HEK293 (cell line): Measurements from ENCODE around the gene M6PR.

Experiments used
- CTCF ChIA-PET: fragments of 350-600 bp; formaldehyde crosslinking; extraction: SDS; loops from one replicate; lab custom pipeline; 2021; ENCODE audit warnings: antibody characterized with exemption; lab: Yijun Ruan, JAX
- POLR2A ChIA-PET: fragments of 300-600 bp; formaldehyde crosslinking; extraction: SDS; loops from one replicate; lab custom pipeline; 2020; ENCODE audit warnings: antibody characterized with exemption, inconsistent platforms; lab: Yijun Ruan, JAX
- H3K27ac ChIP-seq: fragments of 200-500 bp; sonication (Bioruptor generic); 2 replicates; pipeline ENCODE4 v1.5.1; 2014; ENCODE audit warnings: low read depth, low read length, control low read depth, inconsistent platforms; ENCODE audit errors: extremely low read depth
- H3K36me3 ChIP-seq, 2 experiments: fragments of 200-500 bp in 1 of 2; sonication (Bioruptor generic) in 1 of 2; 1 replicate in 1 of 2; 2 replicates in 1 of 2; pipeline ENCODE4 v1.5.1; 2014 to 2017; ENCODE audit warnings: inconsistent platforms in 2 of 2, low read length in 2 of 2; ENCODE audit not compliant: control insufficient read depth in 2 of 2, insufficient read depth in 1 of 2
- H3K4me1 ChIP-seq: fragments of 200-500 bp; sonication (Bioruptor generic); 2 replicates; pipeline ENCODE4 v1.5.1; 2014; ENCODE audit warnings: mild to moderate bottlenecking, low read length, inconsistent platforms; ENCODE audit not compliant: control insufficient read depth, insufficient read depth
- H3K4me3 ChIP-seq: 2 replicates; pipeline ENCODE4 v1.5.1; 2011; ENCODE audit warnings: low read depth, mild to moderate bottlenecking, control low read depth, low read length, moderate library complexity
- H3K9me3 ChIP-seq: fragments of 200-500 bp; sonication (Bioruptor generic); 2 replicates; pipeline ENCODE4 v1.5.1; 2014; ENCODE audit warnings: low read depth, low read length, inconsistent platforms; ENCODE audit not compliant: control insufficient read depth, insufficient read depth
- HOXA7 ChIP-seq: sonication (generic); formaldehyde crosslinking; IDR thresholded peaks from 2 replicates; pipeline ENCODE4 v1.8.1; 2022; ENCODE audit warnings: missing genetic modification reagents, borderline replicate concordance
- MYNN ChIP-seq: fragments of 450-650 bp; formaldehyde crosslinking; IDR thresholded peaks from 2 replicates; pipeline ENCODE4 v1.5.1; 2016; ENCODE audit warnings: missing biosample characterization, missing genetic modification characterization, borderline replicate concordance
- OSR2 ChIP-seq: fragments of 450-650 bp; formaldehyde crosslinking; IDR thresholded peaks from 2 replicates; pipeline ENCODE4 v1.5.1; 2016; ENCODE audit warnings: missing biosample characterization, missing genetic modification characterization
- SETDB1 ChIP-seq: IDR thresholded peaks from one replicate; pipeline ENCODE4 v1.6.1; 2017; ENCODE audit warnings: mild to moderate bottlenecking, low read length, moderate library complexity, mixed read lengths; ENCODE audit not compliant: insufficient read length
- WT1 ChIP-seq: fragments of 450-650 bp; formaldehyde crosslinking; IDR thresholded peaks from 2 replicates; pipeline ENCODE4 v1.5.1; 2016; ENCODE audit warnings: missing biosample characterization, missing genetic modification characterization
- ZBTB17 ChIP-seq: fragments of 450-650 bp; formaldehyde crosslinking; IDR thresholded peaks from 2 replicates; pipeline ENCODE4 v1.5.1; 2016; ENCODE audit warnings: missing biosample characterization, missing genetic modification characterization
- ZBTB7A ChIP-seq: fragments of 450-650 bp; formaldehyde crosslinking; IDR thresholded peaks from 2 replicates; pipeline ENCODE4 v1.5.1; 2016; ENCODE audit warnings: low read depth, missing biosample characterization, missing genetic modification characterization
- ZFHX2 ChIP-seq: fragments of 450-650 bp; formaldehyde crosslinking; conservative IDR thresholded peaks from 2 replicates; pipeline ENCODE4 v1.5.1; 2016; ENCODE audit warnings: missing biosample characterization, missing genetic modification characterization
- ZFP3 ChIP-seq: fragments of 450-650 bp; formaldehyde crosslinking; IDR thresholded peaks from 2 replicates; pipeline ENCODE4 v1.5.1; 2016; ENCODE audit warnings: low read depth, missing biosample characterization, missing genetic modification characterization
- ZFP37 ChIP-seq: fragments of 450-650 bp; formaldehyde crosslinking; IDR thresholded peaks from 2 replicates; pipeline ENCODE4 v1.5.1; 2016; ENCODE audit warnings: missing biosample characterization, missing genetic modification characterization
- ZNF202 ChIP-seq: fragments of 450-650 bp; formaldehyde crosslinking; IDR thresholded peaks from 2 replicates; pipeline ENCODE4 v1.5.1; 2016; ENCODE audit warnings: missing biosample characterization, missing genetic modification characterization, borderline replicate concordance
- ZNF23 ChIP-seq: fragments of 450-650 bp; formaldehyde crosslinking; IDR thresholded peaks from 2 replicates; pipeline ENCODE4 v1.5.1; 2016; ENCODE audit warnings: missing biosample characterization, missing genetic modification characterization, borderline replicate concordance
- ZNF24 ChIP-seq: fragments of 450-650 bp; formaldehyde crosslinking; IDR thresholded peaks from 2 replicates; pipeline ENCODE4 v1.5.1; 2016; ENCODE audit warnings: missing biosample characterization, missing genetic modification characterization
- ZNF354C ChIP-seq: fragments of 450-650 bp; formaldehyde crosslinking; IDR thresholded peaks from 2 replicates; pipeline ENCODE4 v1.5.1; 2016; ENCODE audit warnings: missing biosample characterization, missing genetic modification characterization, low read depth, borderline replicate concordance
- ZNF404 ChIP-seq: fragments of 450-650 bp; formaldehyde crosslinking; IDR thresholded peaks from 2 replicates; pipeline ENCODE4 v1.5.1; 2017; ENCODE audit warnings: missing biosample characterization, missing genetic modification characterization
- ZNF426 ChIP-seq: fragments of 450-650 bp; formaldehyde crosslinking; IDR thresholded peaks from 2 replicates; pipeline ENCODE4 v1.5.1; 2017; ENCODE audit warnings: missing biosample characterization, missing genetic modification characterization, mild to moderate bottlenecking, inconsistent platforms, moderate library complexity
- ZNF548 ChIP-seq: fragments of 450-650 bp; formaldehyde crosslinking; IDR thresholded peaks from 2 replicates; pipeline ENCODE4 v1.5.1; 2016; ENCODE audit warnings: missing biosample characterization, missing genetic modification characterization
- ZNF571 ChIP-seq: fragments of 450-650 bp; formaldehyde crosslinking; IDR thresholded peaks from 2 replicates; pipeline ENCODE4 v1.5.0; 2017; ENCODE audit warnings: missing biosample characterization, missing genetic modification characterization
- ZNF585B ChIP-seq: fragments of 450-650 bp; formaldehyde crosslinking; IDR thresholded peaks from 2 replicates; pipeline ENCODE4 v1.5.1; 2016; ENCODE audit warnings: missing biosample characterization, missing genetic modification characterization
- ZNF610 ChIP-seq: fragments of 450-650 bp; formaldehyde crosslinking; IDR thresholded peaks from 2 replicates; pipeline ENCODE4 v1.5.1; 2016; ENCODE audit warnings: missing biosample characterization, missing genetic modification characterization, borderline replicate concordance
- ZNF626 ChIP-seq: fragments of 450-650 bp; sonication (Bioruptor Pico); formaldehyde crosslinking; IDR thresholded peaks from 2 replicates; pipeline ENCODE4 v1.5.1; 2018; ENCODE audit warnings: missing biosample characterization, missing genetic modification characterization, inconsistent platforms
- ZNF660 ChIP-seq: fragments of 450-650 bp; IDR thresholded peaks from 2 replicates; pipeline ENCODE4 v1.5.1; 2018; ENCODE audit warnings: missing biosample characterization, mild to moderate bottlenecking, missing genetic modification characterization
- ZNF776 ChIP-seq: fragments of 450-650 bp; formaldehyde crosslinking; IDR thresholded peaks from 2 replicates; pipeline ENCODE4 v1.5.0; 2017; ENCODE audit warnings: missing biosample characterization, missing genetic modification characterization, borderline replicate concordance
- ZNF785 ChIP-seq: fragments of 450-650 bp; formaldehyde crosslinking; IDR thresholded peaks from 2 replicates; pipeline ENCODE4 v1.5.1; 2016; ENCODE audit warnings: missing biosample characterization, missing genetic modification characterization
- ZXDB ChIP-seq: fragments of 450-650 bp; formaldehyde crosslinking; IDR thresholded peaks from 2 replicates; pipeline ENCODE4 v1.5.1; 2016; ENCODE audit warnings: missing biosample characterization, missing genetic modification characterization

The M6PR gene

DNA sequence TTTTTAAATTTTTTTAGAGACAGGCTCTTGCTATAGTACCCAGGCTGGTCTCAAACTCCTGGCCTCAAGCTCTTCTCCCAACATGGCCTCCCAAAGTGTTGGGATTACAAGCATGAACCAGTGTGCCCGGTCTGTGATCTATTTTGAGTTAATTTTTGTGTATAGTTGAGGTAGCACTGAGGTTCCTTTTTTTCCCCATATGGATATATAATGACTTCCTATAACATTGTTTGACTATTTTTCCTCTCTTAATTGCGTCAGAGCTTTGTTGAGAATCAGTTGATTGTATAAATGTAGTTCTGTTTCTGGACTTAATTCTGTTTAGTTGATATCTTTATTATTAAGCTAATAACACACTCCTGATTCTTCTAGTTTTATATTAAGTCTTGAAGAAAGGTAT lies 8.6 kb upstream of the M6PR start (continued):
- TF ChIP-seq ZNF426 (tag by site-specific recombination) (no peak), ZNF23 (tag by site-specific recombination) (no peak), ZNF660 (tag by site-specific recombination) (no peak)
- TF ChIP-seq, all 188 proteins: peak for 0

DNA sequence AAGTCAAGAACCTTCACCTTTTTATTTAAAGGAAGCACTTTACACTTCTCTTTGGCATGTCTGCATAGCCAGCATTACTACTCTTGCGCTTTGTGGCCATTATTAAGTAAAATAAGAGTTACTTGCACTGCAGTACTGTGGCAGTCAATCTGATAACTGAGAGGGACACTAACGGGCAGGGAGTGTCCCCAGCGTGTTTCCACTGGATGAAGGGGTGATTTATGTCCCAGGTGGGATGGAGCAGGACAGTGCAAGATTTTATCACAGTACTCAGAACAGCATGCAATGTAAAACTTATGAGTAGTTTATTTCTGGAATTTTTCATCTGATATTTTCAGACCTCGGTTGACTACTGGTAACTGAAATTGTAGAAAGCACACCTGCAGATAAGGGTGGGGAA lies 8.1 kb upstream of the M6PR start:
- no peak overlapping the region for H3K4me3 ChIP-seq
- TF ChIP-seq ZNF785 (no peak), MYNN (tag by site-specific recombination) (no peak), ZNF548 (tag by site-specific recombination) (no peak), WT1 (tag by site-specific recombination) (no peak), ZNF660 (tag by site-specific recombination) (no peak), ZNF571 (no peak), ZFP3 (no peak), ZNF610 (tag by site-specific recombination) (no peak), OSR2 (no peak)
- TF ChIP-seq, all 188 proteins: peak for 0
- H3K4me1 ChIP-seq: no peaks in the 10 kb centered on the region
- peaks cover 0 to 9% of the 10 kb centered on the region in 2 experiments; a peak in 2 of 3 replicates for H3K36me3 ChIP-seq
- H3K9me3 ChIP-seq: no peaks in the 10 kb centered on the region
- POLR2A ChIA-PET: no interaction called here
- CTCF ChIA-PET: no interaction called here
- no peak overlapping the region for H3K27ac ChIP-seq

DNA sequence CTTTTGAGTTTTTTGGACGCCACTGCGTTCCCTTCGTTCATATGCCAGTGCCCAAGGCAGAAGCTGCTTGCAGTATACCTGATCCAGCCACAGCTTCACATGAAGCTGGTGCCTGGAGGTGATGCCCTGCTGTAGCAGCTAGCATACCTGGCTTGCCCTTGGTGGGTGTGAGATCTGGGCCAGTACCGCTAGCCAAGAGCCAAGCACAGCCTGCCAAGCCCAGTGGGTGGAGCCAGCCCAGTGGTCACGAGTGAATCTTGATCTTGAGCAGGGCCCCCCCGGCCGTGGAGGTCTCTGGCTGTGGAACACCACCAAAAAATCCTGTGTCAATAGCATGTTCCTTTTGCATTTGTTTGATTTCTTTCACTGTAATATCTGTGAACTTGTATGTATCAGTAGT lies 7.3 kb upstream of the M6PR start:
- no peak overlapping the region for H3K27ac ChIP-seq
- no peaks in the 10 kb centered on the region for H3K4me1 ChIP-seq
- no peak overlapping the region for H3K4me3 ChIP-seq
- TF ChIP-seq ZNF610 (tag by site-specific recombination) (no peak), ZNF354C (tag by site-specific recombination) (no peak), ZNF785 (no peak), ZBTB17 (no peak), ZNF626 (no peak), ZNF24 (no peak), ZFP37 (tag by site-specific recombination) (no peak), ZBTB7A (tag by site-specific recombination) (no peak), ZFHX2 (no peak), ZNF776 (tag by site-specific recombination) (no peak), ZNF585B (tag by site-specific recombination) (no peak), ZNF404 (tag by site-specific recombination) (no peak), ZXDB (tag by site-specific recombination) (no peak), HOXA7 (CRISPR knock-in tag) (no peak)
- peaks cover 0 to 9% of the 10 kb centered on the region in 2 experiments; a peak in 2 of 3 replicates for H3K36me3 ChIP-seq
- ChIA-PET CTCF (no interaction called here), POLR2A (no interaction called here)
- no peaks in the 10 kb centered on the region for H3K9me3 ChIP-seq

DNA sequence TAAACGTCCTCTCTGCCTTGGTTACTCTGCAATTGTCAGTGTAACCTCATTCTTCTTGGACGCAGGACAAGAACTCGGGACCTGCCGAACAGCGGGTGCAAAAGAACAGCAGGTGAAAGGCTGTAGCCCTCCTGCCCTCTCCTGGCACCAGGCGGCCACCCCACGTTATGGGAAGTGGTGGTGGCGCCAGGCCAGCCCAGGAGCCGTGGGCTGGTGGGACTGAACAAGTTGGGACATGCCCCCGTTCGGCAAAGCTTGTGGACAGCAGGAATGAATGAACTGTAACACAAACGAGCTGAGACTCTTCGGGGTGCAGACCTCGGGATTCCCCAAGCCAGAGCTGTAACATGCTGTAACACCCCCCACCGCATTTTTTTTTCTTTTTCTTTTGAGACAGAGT lies 6.6 kb upstream of the M6PR start:
- H3K4me3 ChIP-seq: no peak overlapping the region
- H3K36me3 ChIP-seq: peaks cover 0 to 9% of the 10 kb centered on the region in 2 experiments; a peak in 1 of 3 replicates
- POLR2A ChIA-PET: interaction anchor here (0.6 kb wide), 1 partner anchor 109 kb away, joined by 5 read pairs; no protein-coding TSS in a partner anchor
- H3K4me1 ChIP-seq: no peaks in the 10 kb centered on the region
- CTCF ChIA-PET: no interaction called here
- no peak overlapping the region for H3K27ac ChIP-seq
- no peak for TF ChIP-seq ZNF202 (tag by site-specific recombination)
- peak; percentile 28 for TF ChIP-seq SETDB1
- TF ChIP-seq, all 188 proteins: peak for 1
- no peaks in the 10 kb centered on the region for H3K9me3 ChIP-seq
